ENCODE data around the gene TSPAN9.

Gene TSPAN9

DNA sequence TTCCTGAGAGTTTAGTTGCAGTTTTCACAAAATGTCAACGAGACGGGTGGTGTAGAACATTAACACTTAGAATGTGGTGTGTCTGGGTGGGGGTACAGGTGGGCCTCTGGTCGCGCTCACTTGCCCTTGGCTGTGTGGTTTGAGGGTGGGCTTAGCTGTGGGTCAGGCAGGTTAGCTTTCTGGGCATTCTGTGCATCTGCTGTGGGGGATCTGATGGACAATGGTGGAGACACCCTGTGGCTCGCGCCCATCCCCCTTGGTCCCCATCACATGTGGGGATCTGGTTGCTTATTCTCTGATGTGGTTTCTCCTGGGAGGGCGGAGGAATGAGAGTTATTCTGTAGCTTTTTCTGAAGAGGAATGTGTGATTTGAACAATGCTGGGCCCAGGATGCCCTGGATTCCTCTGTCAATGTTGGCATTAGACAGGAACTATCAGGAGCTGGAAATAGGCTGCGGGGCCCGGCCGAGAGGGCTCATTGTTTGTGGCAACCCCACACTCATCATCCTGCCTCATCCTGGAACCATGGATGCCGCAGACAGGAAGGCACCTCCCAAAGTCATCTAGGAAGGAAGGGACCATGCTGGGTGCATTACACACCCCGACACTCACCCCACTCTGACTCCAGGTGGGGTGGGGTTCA, 101.6 kb downstream of the TSPAN9 start:
- CTCF ChIA-PET, result no interaction called here
- no peaks in the 10 kb centered on the region for H3K36me3 Mint-ChIP-seq
- no peaks in the 10 kb centered on the region for H3K9me3 Mint-ChIP-seq
- H3K4me3 Mint-ChIP-seq, result no peak overlapping the region
- H3K4me1 Mint-ChIP-seq, result no peaks in the 10 kb centered on the region
- DNase-seq, result no peak
- H3K27ac Mint-ChIP-seq, result no peak overlapping the region
- H3K27me3 Mint-ChIP-seq, result peaks cover 42% of the 10 kb centered on the region

DNA sequence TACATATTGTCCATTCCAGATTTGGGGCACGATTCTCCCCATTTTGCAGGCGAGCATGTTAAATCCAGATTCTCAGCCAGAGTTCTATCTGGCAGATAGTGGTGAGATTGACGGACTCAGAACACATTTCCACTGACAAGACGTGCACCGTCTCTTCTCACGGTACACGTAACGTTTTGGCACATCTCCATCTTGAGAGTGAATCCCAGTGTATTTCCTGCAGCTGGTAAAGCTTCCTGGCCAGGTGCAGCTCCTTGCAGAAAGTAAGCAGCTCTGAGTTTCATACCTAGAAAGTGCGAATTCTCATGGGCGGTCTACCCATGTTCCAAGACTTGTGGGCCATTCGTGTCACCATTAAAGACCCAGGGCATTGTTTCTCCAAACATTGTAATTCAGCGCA, 102.6 kb downstream of the TSPAN9 start:
- no peaks in the 10 kb centered on the region for H3K4me1 Mint-ChIP-seq
- CTCF ChIA-PET, result no interaction called here

DNA sequence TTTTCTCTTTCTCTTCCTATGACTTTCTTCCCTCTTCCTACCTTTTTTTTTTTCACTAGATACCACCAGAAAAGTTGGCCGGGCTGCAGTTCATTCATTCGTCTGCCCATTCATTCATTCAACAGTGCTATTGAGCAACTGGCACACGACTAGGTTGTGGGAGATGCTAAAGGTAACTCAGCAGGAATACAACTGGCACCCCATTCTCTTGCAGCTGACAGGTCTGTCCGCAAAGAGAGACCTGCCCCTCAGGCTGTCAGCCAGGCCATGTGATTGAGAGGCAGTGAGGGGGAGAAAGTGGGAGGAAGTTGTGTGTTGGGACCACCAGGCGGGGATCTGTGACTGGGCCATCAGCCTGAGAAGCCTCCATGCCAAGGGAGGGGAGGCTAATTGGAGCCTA, 105.2 kb downstream of the TSPAN9 start:
- Mint-ChIP-seq H3K4me3 (no peak overlapping the region), H3K9me3 (no peaks in the 10 kb centered on the region), H3K27ac (no peak overlapping the region), H3K4me1 (no peaks in the 10 kb centered on the region), H3K36me3 (no peaks in the 10 kb centered on the region), H3K27me3 (peaks cover 38% of the 10 kb centered on the region)
- CTCF ChIA-PET, result no interaction called here
- no peak for DNase-seq

More for the DNA sequence above, 102.6 kb downstream of the TSPAN9 start:
- Mint-ChIP-seq H3K4me3 (no peak overlapping the region), H3K27me3 (peaks cover 42% of the 10 kb centered on the region), H3K9me3 (no peaks in the 10 kb centered on the region), H3K36me3 (no peaks in the 10 kb centered on the region), H3K27ac (peak overlapping the region; percentile 52)
- no peak for DNase-seq

DNA sequence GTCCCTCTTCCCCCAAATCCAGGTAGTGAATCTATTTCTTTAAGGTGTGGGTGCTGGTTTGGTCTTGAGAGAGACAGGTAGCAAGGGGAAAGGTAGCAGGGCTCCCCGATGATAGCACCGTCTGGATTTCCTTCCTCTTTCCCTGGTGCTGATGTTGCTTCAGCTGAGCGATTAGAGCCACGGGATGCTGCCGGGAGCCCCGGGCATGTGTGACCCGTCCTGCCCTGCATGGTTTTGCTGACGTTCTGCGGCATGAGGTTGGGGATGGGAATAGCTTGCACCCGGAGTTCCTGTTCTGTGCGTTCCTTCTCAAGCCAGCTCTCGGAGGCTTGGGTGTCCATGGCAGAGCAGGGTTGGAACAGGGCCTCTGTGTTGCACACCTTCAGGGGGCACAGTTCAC, 107.3 kb downstream of the TSPAN9 start:
- Mint-ChIP-seq H3K4me3 (no peak overlapping the region), H3K9me3 (no peaks in the 10 kb centered on the region), H3K36me3 (no peaks in the 10 kb centered on the region), H3K27me3 (peaks cover 21% of the 10 kb centered on the region), H3K4me1 (no peaks in the 10 kb centered on the region), H3K27ac (no peak overlapping the region)
- CTCF ChIA-PET, result no interaction called here
- no peak for DNase-seq

DNA sequence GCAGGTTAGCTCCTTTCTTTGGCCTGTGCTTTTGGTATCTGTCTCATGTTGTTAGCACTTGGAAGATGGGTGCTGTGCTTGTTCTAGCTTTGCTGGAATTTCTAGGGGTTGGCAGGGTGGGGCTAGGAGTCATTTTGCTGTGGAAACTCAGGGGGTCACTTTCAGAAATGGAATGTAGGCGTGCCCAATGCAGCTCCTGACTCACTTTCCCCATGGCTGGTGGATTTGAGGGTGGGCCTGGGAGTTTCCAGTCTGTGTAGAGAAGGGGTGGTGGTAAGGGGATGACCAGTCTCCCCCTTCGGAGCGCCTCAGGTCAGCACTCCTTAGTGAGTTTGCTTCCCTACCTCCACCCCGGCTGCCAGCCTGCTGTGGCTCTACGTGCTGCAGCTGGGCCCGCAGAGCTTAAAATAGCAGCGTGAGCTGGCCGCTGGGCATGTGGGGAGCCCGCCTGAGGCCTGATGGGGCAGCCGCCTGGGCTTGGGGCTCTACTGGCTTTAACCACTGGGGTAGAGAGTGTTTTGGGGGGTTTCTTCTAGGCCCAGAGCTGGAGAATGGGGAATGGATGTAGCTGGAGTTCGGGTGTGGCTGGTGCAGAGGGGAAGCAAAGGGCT, 108.2 kb downstream of the TSPAN9 start:
- CTCF ChIA-PET, result no interaction called here
- H3K27ac Mint-ChIP-seq, result no peak overlapping the region
- no peaks in the 10 kb centered on the region for H3K36me3 Mint-ChIP-seq
- H3K9me3 Mint-ChIP-seq, result no peaks in the 10 kb centered on the region
- no peak overlapping the region for H3K4me3 Mint-ChIP-seq
- DNase-seq, result no peak
- H3K27me3 Mint-ChIP-seq, result peaks cover 22% of the 10 kb centered on the region
- H3K4me1 Mint-ChIP-seq, result no peaks in the 10 kb centered on the region

DNA sequence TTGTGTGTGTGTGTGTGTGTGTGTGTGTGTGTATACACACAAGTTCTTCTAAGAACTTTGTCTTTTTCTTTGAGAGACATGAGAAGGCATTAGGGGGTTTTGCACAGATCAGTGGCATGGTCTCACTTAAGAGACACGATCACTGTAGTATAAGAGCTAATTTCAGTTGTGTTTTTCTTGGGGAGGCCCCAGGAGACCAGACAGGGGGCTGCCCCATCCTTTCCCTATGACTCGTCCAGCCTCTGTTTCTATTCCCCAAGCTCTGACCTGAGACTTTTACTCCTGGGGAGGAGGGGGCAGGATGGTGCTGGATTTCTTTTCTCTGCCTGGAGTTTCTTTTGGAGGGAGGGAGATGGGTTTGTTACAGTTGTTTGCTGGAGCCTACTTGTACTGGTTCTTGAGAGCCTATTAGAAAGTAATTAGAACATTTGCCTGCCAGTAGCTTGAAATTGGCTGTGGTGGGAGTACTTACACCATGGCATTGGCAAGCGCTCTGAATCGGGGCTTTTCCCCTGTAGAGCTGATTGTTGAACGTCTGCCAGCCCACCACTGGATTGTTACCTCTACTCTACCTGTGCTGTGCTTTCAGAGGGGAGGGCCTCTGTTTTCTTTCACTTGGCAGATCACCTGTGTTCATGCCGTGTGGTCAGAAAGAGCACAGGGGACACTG, 109.5 kb downstream of the TSPAN9 start:
- CTCF ChIA-PET, result no interaction called here
- H3K36me3 Mint-ChIP-seq, result no peaks in the 10 kb centered on the region
- H3K27ac Mint-ChIP-seq, result no peak overlapping the region
- H3K4me1 Mint-ChIP-seq, result no peaks in the 10 kb centered on the region
- DNase-seq, result no peak
- no peaks in the 10 kb centered on the region for H3K9me3 Mint-ChIP-seq
- no peak overlapping the region for H3K4me3 Mint-ChIP-seq
- H3K27me3 Mint-ChIP-seq, result peaks cover 29% of the 10 kb centered on the region

DNA sequence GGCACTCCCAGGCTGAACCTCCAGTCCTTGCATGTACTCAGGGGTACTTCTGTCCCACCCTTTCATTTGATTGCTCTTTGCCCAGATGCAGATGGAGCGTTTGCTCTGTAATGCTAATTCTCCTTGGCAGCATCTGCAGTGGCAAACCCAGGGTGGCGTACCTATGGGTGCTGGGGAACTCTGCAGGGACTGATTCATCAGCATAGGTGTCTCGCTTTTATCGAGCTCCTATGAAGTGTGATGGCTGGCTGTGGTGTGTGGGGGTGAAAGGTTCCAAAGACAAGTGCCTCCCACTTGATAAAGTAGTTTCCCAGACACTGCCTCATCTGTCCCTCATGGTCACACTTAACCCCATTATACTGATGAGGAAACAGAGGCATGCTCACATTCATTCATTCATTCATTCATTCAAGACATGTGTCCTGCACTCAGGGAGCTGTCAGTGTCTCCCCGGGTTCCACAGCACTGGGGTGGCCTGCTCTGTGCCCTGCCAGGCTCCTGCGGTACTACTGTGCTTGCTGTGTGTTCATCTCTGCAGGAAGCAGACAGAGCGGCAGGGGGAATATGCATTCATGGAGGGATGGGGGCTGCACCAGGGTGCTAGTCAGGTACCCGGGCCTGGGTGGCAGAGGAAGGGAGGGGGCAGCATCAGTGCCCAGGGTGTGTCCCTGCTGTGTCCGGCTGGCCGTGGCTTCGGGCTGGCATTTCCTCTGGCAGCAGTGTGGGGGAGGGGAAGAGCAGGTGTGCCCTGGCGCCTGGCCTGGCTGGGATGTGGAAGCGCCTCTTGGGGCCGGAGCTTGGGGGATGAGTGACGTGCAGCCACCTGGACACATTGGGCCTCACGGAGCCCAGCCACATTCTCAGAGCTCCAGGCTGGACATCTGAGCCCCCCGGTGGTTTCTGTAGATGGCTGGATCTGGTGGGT, 110.9 kb downstream of the TSPAN9 start:
- no peak for DNase-seq
- Mint-ChIP-seq H3K27ac (no peak overlapping the region), H3K27me3 (peaks cover 29% of the 10 kb centered on the region), H3K4me1 (no peaks in the 10 kb centered on the region), H3K9me3 (no peaks in the 10 kb centered on the region), H3K4me3 (no peak overlapping the region), H3K36me3 (no peaks in the 10 kb centered on the region)
- CTCF ChIA-PET, result no interaction called here

DNA sequence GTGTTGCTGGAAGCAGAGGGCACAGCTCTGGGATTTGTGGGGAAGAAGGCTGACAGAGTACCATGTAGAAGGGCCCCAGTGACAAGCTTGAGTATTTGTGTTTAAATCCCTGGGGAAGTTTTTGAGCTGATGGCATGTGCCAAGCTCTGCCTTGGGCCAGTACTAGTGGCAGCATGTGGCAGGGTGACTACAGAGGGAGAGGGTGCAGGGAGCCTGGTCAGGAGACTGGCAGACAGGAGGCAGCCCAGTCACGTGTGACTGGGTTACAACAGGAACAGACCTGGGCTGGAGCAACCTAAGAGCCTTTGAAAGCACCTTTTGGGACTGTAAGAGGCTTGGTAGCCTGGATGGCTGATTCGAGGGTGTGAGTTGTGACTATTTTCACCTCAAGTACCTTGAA, 112.1 kb downstream of the TSPAN9 start:
- H3K4me1 Mint-ChIP-seq, result no peaks in the 10 kb centered on the region
- H3K36me3 Mint-ChIP-seq, result no peaks in the 10 kb centered on the region
- no peak overlapping the region for H3K27ac Mint-ChIP-seq

DNA sequence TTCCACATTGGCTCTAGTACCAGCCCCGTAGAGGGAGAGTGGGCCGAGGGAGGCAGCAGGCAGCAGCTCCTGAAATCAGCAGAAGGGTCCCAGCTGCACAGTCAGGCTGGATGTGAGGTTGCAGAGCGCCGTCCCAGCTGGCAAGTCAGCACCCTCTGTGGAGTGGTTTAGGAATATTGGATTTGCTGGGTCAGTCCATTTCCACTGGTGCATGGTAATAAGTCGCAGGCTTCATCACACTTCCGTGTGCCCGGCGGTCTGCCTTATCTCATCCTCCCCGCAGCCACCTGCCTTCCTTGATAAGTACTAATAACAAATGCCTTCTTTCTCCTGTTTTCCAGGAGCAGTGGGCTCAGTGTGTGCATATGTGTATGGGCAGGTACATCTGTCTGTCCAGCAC, 112.9 kb downstream of the TSPAN9 start:
- no peak overlapping the region for H3K4me3 Mint-ChIP-seq
- peaks cover 41% of the 10 kb centered on the region for H3K27me3 Mint-ChIP-seq
- H3K9me3 Mint-ChIP-seq, result no peaks in the 10 kb centered on the region
- H3K4me1 Mint-ChIP-seq, result no peaks in the 10 kb centered on the region
- H3K27ac Mint-ChIP-seq, result no peak overlapping the region
- no peaks in the 10 kb centered on the region for H3K36me3 Mint-ChIP-seq
- DNase-seq, result no peak
- CTCF ChIA-PET, result no interaction called here

More for the DNA sequence above, 112.1 kb downstream of the TSPAN9 start:
- peaks cover 33% of the 10 kb centered on the region for H3K27me3 Mint-ChIP-seq
- no peak for DNase-seq
- H3K4me3 Mint-ChIP-seq, result no peak overlapping the region
- no peaks in the 10 kb centered on the region for H3K9me3 Mint-ChIP-seq
- CTCF ChIA-PET, result no interaction called here

DNA sequence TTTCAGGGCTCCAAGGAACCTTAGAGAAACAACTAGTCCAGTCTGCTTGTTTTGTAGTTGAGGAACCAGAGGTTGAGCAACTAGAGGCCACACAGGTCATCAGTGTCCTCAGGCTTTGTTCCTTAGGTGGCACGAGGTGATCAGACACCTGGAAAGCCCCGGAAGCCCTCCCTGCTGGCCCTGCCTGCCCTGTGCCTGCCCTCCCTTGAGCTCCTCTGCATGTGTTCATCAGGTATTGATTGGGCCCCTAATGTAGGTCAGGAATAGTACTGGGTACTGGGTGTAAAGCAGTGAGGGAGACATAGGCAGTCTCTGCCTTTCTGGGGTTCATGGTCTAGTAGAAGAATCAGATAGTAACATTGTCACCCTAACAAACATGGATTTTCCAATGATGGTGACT, 114.3 kb downstream of the TSPAN9 start:
- H3K27ac Mint-ChIP-seq, result no peak overlapping the region
- H3K4me1 Mint-ChIP-seq, result no peaks in the 10 kb centered on the region
- CTCF ChIA-PET, result no interaction called here
- DNase-seq, result no peak
- H3K9me3 Mint-ChIP-seq, result no peaks in the 10 kb centered on the region
- no peaks in the 10 kb centered on the region for H3K36me3 Mint-ChIP-seq
- peaks cover 54% of the 10 kb centered on the region for H3K27me3 Mint-ChIP-seq
- H3K4me3 Mint-ChIP-seq, result no peak overlapping the region

DNA sequence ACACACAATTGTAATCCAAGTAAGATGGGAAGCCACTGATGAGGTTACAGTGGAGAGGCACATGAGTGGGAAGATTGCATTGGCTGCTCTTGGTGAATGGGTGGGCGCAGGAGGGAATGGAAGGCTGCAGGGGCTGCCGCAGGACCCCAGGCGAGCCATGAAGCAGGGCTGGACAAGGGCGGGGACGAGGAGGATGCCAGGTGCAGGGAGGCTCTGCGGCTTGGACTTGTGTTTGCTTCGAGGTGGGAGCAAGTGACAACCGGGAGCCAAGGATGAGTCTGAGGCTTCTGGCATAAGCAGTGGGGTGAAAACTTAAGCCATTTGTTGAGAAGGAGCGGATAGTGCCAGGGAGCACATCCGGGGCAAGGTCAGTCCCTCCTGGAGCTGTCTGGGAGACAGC, 115.0 kb downstream of the TSPAN9 start:
- Mint-ChIP-seq H3K9me3 (no peaks in the 10 kb centered on the region), H3K36me3 (no peaks in the 10 kb centered on the region), H3K4me1 (no peaks in the 10 kb centered on the region), H3K27me3 (peaks cover 62% of the 10 kb centered on the region), H3K27ac (no peak overlapping the region), H3K4me3 (no peak overlapping the region)
- DNase-seq, result no peak
- CTCF ChIA-PET, result no interaction called here

DNA sequence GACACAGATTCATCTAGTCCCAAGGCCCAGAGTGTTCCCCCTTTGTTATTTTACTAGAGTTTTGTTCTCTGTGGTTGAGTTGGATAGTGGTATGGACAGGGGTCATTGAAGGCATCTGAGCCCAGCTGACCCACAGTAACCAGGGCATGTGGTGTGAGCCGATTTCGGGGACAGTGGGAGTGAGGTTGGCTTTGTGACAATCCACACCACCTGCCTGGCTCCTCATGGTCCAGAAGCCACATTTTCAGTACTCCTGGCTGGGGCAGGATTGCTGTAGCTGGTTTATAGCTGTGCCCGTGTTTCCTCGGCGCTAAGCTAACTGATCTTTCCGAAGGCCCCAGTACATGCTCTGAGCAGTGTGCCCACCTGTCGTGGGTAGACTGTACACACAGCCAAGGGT, 116.0 kb downstream of the TSPAN9 start:
- DNase-seq, result no peak
- no peaks in the 10 kb centered on the region for H3K4me1 Mint-ChIP-seq
- H3K4me3 Mint-ChIP-seq, result no peak overlapping the region
- CTCF ChIA-PET, result interaction anchor here (2.1 kb wide), 1 partner anchor 10 kb away, joined by 8 read pairs; no protein-coding TSS in a partner anchor
- H3K27me3 Mint-ChIP-seq, result peaks cover 66% of the 10 kb centered on the region
- no peaks in the 10 kb centered on the region for H3K36me3 Mint-ChIP-seq
- H3K27ac Mint-ChIP-seq, result no peak overlapping the region
- no peaks in the 10 kb centered on the region for H3K9me3 Mint-ChIP-seq

DNA sequence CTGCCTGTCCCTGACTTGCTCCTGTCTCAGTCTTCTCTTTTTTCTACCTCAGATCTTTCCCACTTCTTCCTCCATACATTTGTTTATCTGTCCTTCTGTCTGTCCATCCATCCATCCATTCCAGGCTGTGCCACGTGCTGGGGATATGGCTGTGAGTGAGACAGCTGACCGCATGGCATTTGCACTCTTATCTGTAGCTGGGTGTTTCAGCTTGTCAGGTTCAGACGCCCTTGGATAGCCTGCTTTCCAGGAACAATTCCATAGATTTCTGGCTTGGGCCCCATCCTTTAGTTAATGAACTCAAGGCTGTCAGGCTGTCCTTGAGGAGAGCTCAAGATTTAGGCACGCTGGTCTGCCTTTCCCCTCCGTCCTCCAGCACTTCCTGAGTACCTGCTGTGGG, 116.6 kb downstream of the TSPAN9 start:
- peaks cover 67% of the 10 kb centered on the region for H3K27me3 Mint-ChIP-seq
- CTCF ChIA-PET, result interaction anchor here (2.1 kb wide), 1 partner anchor 9 kb away, joined by 8 read pairs; no protein-coding TSS in a partner anchor
- no peak for DNase-seq
- no peak overlapping the region for H3K27ac Mint-ChIP-seq
- no peak overlapping the region for H3K4me3 Mint-ChIP-seq
- H3K36me3 Mint-ChIP-seq, result no peaks in the 10 kb centered on the region
- H3K4me1 Mint-ChIP-seq, result no peaks in the 10 kb centered on the region
- no peaks in the 10 kb centered on the region for H3K9me3 Mint-ChIP-seq

DNA sequence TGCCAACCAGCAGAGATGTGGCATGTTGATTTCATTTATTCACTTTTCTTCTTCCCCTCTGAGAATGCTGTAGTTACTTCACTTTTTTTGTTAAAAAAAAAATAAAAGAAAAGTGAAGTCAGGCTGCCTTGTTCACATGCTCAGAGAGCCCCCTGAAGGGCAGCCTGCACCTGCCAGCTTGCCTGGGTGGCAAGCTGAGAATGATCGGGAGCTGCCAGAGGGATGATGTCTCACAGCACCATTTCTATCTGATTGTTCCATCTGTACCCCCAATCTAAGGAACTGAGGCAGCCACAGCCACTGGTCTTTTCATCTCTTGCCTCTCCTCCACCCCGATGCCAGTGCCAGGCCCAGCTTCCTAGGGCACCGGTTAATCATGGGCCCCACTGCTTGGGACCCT, 118.2 kb downstream of the TSPAN9 start:
- Mint-ChIP-seq H3K4me1 (peaks cover 4% of the 10 kb centered on the region), H3K36me3 (no peaks in the 10 kb centered on the region), H3K27me3 (peaks cover 73% of the 10 kb centered on the region), H3K4me3 (no peak overlapping the region), H3K27ac (no peak overlapping the region), H3K9me3 (no peaks in the 10 kb centered on the region)
- DNase-seq, result no peak
- CTCF ChIA-PET, result interaction anchor here (1.2 to 2.1 kb wide), 2 partner anchors 8 to 105 kb away, joined by 3 to 8 read pairs; no protein-coding TSS in a partner anchor
